ENCODE measurements around the gene RUVBL2. TPM values are rescaled to one million over a fixed set of nuclear protein-coding genes. Genes with fewer than 3 reads are reported as not detected.
"Not testable (repeated sequence)": the region's sequence is repeated elsewhere in the genome, so short reads cannot be mapped to it uniquely, and the experiment has no call there.

The RUVBL2 gene
- total RNA-seq, 2 experiments from 2014 or later, result 175 to 176 TPM

DNA sequence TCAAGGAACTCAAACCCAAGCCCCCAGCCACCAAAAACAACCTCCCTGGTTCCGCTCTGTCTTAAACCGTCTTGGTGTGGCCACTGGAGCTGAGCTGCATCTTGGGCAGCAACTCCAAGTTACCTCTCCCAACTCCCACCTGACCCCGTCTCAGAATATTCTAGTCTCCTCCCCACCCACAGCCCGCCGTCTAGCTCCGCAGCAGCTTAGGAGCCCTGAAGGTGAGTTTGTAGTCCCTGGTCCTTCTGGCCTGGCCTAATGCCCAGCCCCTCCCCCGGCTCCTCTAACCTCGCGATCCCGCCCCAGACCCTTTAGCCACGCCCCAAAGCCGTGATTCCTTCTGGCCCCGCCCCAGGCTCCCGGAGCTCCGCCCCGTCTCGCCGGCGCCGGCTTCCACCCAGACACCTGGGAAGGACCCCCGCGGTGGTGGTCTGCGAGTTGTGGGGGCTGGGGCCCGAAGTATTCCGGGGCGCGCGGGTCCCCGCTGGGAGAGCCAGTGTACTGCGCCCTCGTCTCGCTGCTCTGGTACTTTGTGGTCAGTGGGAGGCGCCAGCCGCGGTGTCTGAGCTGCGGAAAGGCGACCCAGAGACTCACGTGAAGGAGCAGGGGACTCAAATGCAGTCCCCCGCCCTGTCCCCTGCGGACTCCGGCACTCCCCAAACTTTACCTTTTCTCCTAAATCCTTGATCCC lies 25.7 kb downstream of the RUVBL2 start:
- intact Hi-C loops (cut with micrococcal nuclease), result no loop called here
- peak overlapping the region; percentile 36 for H3K27ac Mint-ChIP-seq

DNA sequence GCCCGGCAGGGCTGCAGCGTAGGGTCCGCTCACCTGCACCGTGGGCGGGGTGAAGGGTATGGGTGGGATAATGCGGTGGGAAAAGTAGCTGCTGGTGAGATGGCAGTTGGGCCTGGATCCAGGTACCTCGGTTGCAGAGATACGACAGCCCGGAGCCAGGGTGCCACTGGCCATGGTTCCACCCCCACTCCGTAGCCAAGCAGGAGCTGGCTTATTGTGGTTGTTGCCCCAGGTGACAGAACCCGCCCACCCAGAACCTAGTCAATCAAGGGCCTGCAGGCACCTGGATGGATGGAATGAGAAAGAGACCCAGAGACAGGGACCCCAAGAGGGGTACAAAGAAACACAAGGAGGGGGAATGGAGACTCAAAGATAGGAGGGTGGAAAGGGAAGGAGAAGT lies 26.7 kb downstream of the RUVBL2 start:
- H3K4me1 Mint-ChIP-seq (ENCODE audit: low read depth), result peaks cover 30% of the 10 kb centered on the region
- POLR2A ChIA-PET, result no interaction called here

More for the DNA sequence above, 25.7 kb downstream of the RUVBL2 start:
- Mint-ChIP-seq H3K36me3 (ENCODE audit: low read depth) (peaks cover 6% of the 10 kb centered on the region), H3K9me3 (no peaks in the 10 kb centered on the region), H3K4me3 (peak overlapping the region; percentile 55), H3K4me1 (ENCODE audit: low read depth) (peaks cover 30% of the 10 kb centered on the region), H3K27me3 (peaks cover 9% of the 10 kb centered on the region)
- peak; percentile 68 for DNase-seq
- ATAC-seq, result peak; percentile 52
- ChIA-PET POLR2A (interaction anchor here (1.5 to 1.7 kb wide), 3 partner anchors 22 to 68 kb away, joined by 4 to 7 read pairs (median 4); partner anchors contain the start of genes GYS1 and RUVBL2), CTCF (interaction anchor here (0.8 to 3.3 kb wide), 5 partner anchors 19 to 180 kb away, joined by 3 to 17 read pairs (median 4); partner anchors contain the start of genes GYS1 and RUVBL2)
- TF ChIP-seq, protein P1, sequence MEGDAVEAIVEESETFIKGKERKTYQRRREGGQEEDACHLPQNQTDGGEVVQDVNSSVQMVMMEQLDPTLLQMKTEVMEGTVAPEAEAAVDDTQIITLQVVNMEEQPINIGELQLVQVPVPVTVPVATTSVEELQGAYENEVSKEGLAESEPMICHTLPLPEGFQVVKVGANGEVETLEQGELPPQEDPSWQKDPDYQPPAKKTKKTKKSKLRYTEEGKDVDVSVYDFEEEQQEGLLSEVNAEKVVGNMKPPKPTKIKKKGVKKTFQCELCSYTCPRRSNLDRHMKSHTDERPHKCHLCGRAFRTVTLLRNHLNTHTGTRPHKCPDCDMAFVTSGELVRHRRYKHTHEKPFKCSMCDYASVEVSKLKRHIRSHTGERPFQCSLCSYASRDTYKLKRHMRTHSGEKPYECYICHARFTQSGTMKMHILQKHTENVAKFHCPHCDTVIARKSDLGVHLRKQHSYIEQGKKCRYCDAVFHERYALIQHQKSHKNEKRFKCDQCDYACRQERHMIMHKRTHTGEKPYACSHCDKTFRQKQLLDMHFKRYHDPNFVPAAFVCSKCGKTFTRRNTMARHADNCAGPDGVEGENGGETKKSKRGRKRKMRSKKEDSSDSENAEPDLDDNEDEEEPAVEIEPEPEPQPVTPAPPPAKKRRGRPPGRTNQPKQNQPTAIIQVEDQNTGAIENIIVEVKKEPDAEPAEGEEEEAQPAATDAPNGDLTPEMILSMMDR (IDR thresholded peaks at IDR 0.05), result no peak

DNA sequence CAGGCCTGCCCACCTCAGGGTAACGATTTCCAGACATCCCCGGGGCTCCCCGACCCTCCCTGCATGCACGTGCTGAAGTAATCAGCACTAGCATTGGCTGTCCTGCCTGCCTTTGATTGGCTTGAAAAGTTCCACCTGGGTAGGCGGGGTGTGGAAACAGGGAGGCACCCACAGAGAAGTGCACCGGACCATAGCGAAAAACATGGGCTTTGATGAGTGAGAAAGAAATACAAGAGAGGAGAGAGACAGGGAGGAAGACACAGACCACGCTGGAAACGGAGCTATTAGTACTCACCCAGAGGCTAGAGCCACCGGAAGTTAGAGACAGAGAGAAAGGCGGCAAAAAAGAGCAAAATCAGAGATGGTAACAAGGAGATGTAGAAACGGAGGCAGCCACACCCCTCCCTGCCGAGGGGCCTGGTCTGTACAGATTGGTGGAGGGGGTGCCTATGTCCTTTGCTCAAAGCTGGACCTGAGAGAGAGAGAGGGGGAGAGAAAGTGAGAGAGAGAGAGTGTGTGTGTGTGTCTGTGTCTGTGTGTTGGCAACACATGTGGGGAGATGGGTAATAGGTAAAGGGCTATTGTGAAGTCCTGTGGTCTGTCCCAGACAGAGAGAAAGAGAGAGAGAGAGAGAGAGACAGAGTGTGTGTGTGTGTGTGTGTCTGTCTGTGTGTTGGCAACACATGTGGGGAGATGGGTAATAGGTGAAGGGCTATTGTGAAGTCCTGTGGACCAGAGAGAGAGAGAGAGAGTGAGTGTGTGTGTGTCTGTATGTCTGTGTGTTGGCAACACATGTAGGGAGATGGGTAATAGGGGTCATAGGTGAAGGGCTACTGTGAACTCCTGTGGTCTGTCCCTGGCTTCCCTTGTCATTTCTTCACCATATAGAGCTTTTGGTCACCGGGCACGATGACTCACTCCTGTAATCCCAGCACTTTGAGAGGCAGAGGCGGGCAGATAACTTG lies 27.5 kb downstream of the RUVBL2 start:
- peak overlapping the region; percentile 6 for H3K27ac Mint-ChIP-seq
- TF ChIP-seq, protein P1 (IDR thresholded peaks at IDR 0.05), result no peak
- peak; percentile 9 for ATAC-seq

More for the DNA sequence above, 26.7 kb downstream of the RUVBL2 start:
- ATAC-seq (no peak), DNase-seq (no peak)
- H3K27ac Mint-ChIP-seq, result no peak overlapping the region
- H3K9me3 Mint-ChIP-seq, result no peaks in the 10 kb centered on the region
- CTCF ChIA-PET, result interaction anchor here (0.8 to 3.3 kb wide), 5 partner anchors 20 to 126 kb away, joined by 3 to 17 read pairs (median 4); partner anchors contain the start of genes GYS1 and RUVBL2
- intact Hi-C loops (cut with micrococcal nuclease), result no loop called here
- H3K36me3 Mint-ChIP-seq (ENCODE audit: low read depth), result peaks cover 6% of the 10 kb centered on the region
- peaks cover 9% of the 10 kb centered on the region for H3K27me3 Mint-ChIP-seq
- no peak overlapping the region for H3K4me3 Mint-ChIP-seq
- TF ChIP-seq, protein P1 (IDR thresholded peaks at IDR 0.05), result no peak

DNA sequence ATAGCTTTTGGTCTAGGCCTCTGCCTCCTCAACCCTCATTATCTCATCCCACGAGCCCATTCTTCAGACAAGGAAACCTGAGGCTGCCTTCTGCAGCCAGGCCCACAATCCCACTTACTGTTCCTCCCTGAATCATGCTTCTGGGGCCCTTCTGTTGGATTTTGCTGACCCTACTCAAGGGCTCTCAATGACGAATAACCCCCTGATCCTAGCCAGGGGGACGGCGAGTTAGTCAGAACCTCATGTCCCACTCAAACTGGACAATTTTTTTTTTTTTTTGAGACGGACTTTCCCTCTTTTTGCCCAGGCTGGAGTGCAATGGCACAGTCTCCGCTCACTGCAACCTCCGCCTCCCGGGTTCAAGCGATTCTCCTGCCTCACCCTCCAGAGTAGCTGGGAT lies 28.4 kb downstream of the RUVBL2 start:
- ATAC-seq, result no peak

More for the DNA sequence above, 27.5 kb downstream of the RUVBL2 start:
- intact Hi-C loops (cut with micrococcal nuclease), result no loop called here
- ChIA-PET CTCF (interaction anchor here (1.0 to 2.1 kb wide), 3 partner anchors 21 to 28 kb away, joined by 3 to 9 read pairs (median 7); partner anchors contain the start of genes GYS1 and RUVBL2), POLR2A (no interaction called here)
- DNase-seq, result peak; percentile 35
- H3K9me3 Mint-ChIP-seq, result no peaks in the 10 kb centered on the region
- no peak overlapping the region for H3K4me3 Mint-ChIP-seq
- H3K4me1 Mint-ChIP-seq (ENCODE audit: low read depth), result peaks cover 30% of the 10 kb centered on the region
- H3K36me3 Mint-ChIP-seq (ENCODE audit: low read depth), result no peaks in the 10 kb centered on the region
- H3K27me3 Mint-ChIP-seq, result peaks cover 9% of the 10 kb centered on the region

DNA sequence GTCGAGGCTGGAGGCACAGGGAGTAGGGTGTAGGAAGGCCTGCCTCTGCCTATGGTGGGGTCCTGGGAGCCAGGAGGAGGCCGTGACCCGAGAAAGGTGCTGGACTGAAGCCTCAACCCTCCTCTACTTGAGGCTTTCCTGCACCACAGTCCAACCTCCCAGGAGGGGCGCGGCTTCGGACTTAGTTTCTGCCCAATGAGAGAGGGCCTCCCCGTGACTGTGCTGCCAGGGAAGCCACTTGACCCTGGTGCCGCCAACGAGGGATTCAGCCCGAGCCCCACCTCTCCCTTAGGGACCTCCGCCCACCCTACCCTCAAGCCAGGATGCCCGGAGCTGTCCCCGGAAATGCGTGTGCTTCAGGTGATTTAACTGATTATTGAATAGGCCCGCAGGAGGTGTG lies 30.5 kb downstream of the RUVBL2 start, which contains the start of gene CGB3:
TSS of gene CGB3 (minus strand) at position 101 of the 400 bp plus-strand sequence. CDS start 362 bp downstream, outside the sequence.
- DNase-seq; H3K36me3 Mint-ChIP-seq (ENCODE audit: low read depth); H3K27ac Mint-ChIP-seq; H3K27me3 Mint-ChIP-seq; POLR2A ChIA-PET; CTCF ChIA-PET; intact Hi-C loops (cut with micrococcal nuclease); ATAC-seq; H3K4me3 Mint-ChIP-seq; H3K9me3 Mint-ChIP-seq: not testable (repeated sequence)
- H3K4me1 Mint-ChIP-seq (ENCODE audit: low read depth), result peaks cover 16% of the 10 kb centered on the region

More for the DNA sequence above, 28.4 kb downstream of the RUVBL2 start:
- intact Hi-C loops (cut with micrococcal nuclease), result no loop called here
- Mint-ChIP-seq H3K27ac (no peak overlapping the region), H3K4me1 (ENCODE audit: low read depth) (peaks cover 28% of the 10 kb centered on the region), H3K4me3 (no peak overlapping the region), H3K27me3 (peaks cover 9% of the 10 kb centered on the region), H3K36me3 (ENCODE audit: low read depth) (no peaks in the 10 kb centered on the region), H3K9me3 (no peaks in the 10 kb centered on the region)
- no peak for DNase-seq
- ChIA-PET CTCF (interaction anchor here (1.7 to 2.1 kb wide), 2 partner anchors 22 to 29 kb away, joined by 7 to 9 read pairs; partner anchors contain the start of genes GYS1 and RUVBL2), POLR2A (interaction anchor here (0.7 kb wide), 1 partner anchor 9 kb away, joined by 3 read pairs; no protein-coding TSS in a partner anchor)
- TF ChIP-seq, protein P1 (IDR thresholded peaks at IDR 0.05), result no peak

DNA sequence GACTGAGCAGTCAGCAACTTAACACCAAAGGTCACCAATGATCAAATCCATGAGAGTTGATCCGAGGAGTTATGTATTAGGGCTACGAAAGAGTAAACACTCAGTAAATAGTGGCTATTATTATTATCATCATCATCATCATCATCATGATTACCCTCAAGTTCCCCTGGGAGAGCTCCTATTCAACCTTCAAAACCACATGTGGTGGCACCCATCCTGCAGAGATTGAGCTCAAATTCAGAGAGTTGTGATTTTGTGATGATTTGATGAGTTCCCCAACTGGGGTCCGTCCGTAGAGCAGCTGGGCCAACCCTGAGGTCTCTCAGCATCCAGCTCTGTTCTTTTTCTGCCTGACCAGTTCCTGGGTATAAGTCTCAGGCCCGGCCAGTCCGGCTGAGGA lies 31.4 kb downstream of the RUVBL2 start:
- H3K9me3 Mint-ChIP-seq; DNase-seq; H3K27me3 Mint-ChIP-seq; POLR2A ChIA-PET; H3K27ac Mint-ChIP-seq; ATAC-seq; CTCF ChIA-PET; H3K4me3 Mint-ChIP-seq; intact Hi-C loops (cut with micrococcal nuclease); H3K36me3 Mint-ChIP-seq (ENCODE audit: low read depth): not testable (repeated sequence)
- peaks cover 14% of the 10 kb centered on the region for H3K4me1 Mint-ChIP-seq (ENCODE audit: low read depth)

DNA sequence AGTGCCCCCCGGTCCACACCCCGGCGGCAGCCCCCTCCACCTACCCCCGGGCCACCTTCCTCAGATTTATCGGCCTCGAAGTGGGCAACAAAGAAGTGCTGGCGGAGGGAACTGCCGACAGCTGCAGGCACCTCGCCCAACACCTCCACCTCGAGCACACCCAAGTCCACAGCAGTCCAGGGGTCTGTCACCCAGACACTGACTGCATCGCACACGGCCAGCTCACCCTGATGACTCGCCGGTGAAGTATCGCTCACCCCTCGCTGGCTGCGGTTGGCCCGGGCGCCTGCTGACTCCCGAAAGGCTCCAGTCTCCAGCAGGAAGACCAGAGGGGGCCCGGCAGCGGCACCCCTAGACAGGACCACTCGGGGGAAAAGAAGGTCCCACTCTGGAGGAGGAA lies 31.9 kb downstream of the RUVBL2 start:
- H3K36me3 Mint-ChIP-seq (ENCODE audit: low read depth); ATAC-seq; CTCF ChIA-PET; DNase-seq; H3K4me3 Mint-ChIP-seq; H3K9me3 Mint-ChIP-seq; H3K27me3 Mint-ChIP-seq; POLR2A ChIA-PET; intact Hi-C loops (cut with micrococcal nuclease); H3K27ac Mint-ChIP-seq: not testable (repeated sequence)
- peaks cover 12% of the 10 kb centered on the region for H3K4me1 Mint-ChIP-seq (ENCODE audit: low read depth)

Measured in activated CD8-positive, alpha-beta T cell treated with anti-CD3 and anti-CD28 coated beads for 36 hours (primary cell).